ENCODE measurements around the gene CLTCL1.
"Not testable (repeated sequence)": the region's sequence is repeated elsewhere in the genome, so short reads cannot be mapped to it uniquely, and the experiment has no call there.

Gene CLTCL1

DNA sequence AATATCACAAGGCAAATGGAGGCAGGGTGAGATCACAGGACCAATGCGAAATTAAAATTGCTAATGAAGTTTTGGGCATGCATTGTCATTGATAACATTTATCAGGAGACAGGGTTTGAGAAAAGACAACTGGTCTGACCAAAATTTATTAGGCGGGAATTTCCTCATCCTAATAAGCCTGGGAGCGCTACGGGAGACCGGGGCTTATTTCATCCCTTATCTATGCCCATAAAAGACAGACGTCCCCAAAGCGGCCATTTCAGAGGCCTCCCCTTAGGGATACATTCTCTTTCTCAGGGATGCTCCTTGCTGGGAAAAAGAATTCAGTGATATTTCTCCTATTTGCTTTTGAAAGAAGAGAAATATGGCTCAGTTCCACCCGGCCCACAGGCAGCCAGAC, 28.6 kb upstream of the CLTCL1 start:
- not testable (repeated sequence) for H3K9ac ChIP-seq (ENCODE audit: low read length); H3K36me3 ChIP-seq (ENCODE audit: control insufficient read depth, insufficient read depth, low read length); H3K4me1 ChIP-seq (ENCODE audit: control insufficient read depth, insufficient read depth, low read length); H3K9me3 ChIP-seq (ENCODE audit: control insufficient read depth, low read length); H3K4me3 ChIP-seq (ENCODE audit: low read length); H3K27me3 ChIP-seq (ENCODE audit: control insufficient read depth, insufficient read depth, low read length)

DNA sequence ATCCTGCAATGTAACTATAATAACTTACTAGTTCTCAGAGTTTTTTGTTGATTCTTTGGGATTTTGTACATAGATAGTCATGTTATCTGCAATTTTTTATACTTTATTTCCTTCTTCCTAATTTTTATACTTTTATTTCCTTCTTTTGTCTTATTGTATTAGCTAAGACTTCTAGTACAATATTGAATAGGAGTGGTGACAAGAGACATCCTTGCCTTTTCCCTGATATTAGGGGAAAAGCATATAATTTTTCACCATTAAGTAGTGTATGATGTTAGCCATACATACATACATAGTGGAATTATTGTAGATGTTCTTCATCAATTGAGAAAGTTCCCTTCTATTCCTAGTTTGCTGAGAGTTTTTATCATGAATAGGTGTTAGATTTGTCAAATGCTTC, 27.8 kb upstream of the CLTCL1 start:
- H3K27me3 ChIP-seq (ENCODE audit: control insufficient read depth, insufficient read depth, low read length) = no peaks in the 10 kb centered on the region
- no peak overlapping the region for H3K9ac ChIP-seq (ENCODE audit: low read length)
- H3K4me1 ChIP-seq (ENCODE audit: control insufficient read depth, insufficient read depth, low read length) = no peaks in the 10 kb centered on the region
- H3K4me3 ChIP-seq (ENCODE audit: low read length) = no peak overlapping the region
- peaks cover 8% of the 10 kb centered on the region for H3K9me3 ChIP-seq (ENCODE audit: control insufficient read depth, low read length)
- no peaks in the 10 kb centered on the region for H3K36me3 ChIP-seq (ENCODE audit: control insufficient read depth, insufficient read depth, low read length)

DNA sequence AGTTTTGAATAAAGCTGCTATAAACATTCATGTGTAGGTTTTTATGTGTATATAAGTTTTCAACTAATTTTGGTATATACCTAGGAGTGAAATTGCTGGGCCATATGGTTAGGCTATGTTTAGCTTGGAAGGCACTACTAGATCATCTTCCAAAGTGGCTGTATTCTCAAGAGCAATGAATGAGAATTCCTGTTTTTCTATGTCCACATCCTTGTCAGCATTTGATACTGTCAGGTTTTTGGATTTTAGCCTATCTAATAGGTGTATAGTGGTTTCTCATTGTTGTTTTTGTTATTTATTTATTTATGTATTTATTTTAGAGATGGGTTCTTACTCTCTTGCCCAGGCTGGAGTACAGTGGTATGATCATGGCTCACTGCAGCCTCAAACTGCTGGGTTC, 26.3 kb upstream of the CLTCL1 start:
- Histone ChIP-seq H3K9me3 (ENCODE audit: control insufficient read depth, low read length) (peaks cover 8% of the 10 kb centered on the region), H3K27me3 (ENCODE audit: control insufficient read depth, insufficient read depth, low read length) (no peaks in the 10 kb centered on the region), H3K9ac (ENCODE audit: low read length) (no peak overlapping the region), H3K4me3 (ENCODE audit: low read length) (no peak overlapping the region), H3K4me1 (ENCODE audit: control insufficient read depth, insufficient read depth, low read length) (no peaks in the 10 kb centered on the region), H3K36me3 (ENCODE audit: control insufficient read depth, insufficient read depth, low read length) (no peaks in the 10 kb centered on the region)

GRCh38 chr22:19307872-19308271, 16.4 kb upstream of the CLTCL1 start:
- H3K4me1 ChIP-seq (ENCODE audit: control insufficient read depth, insufficient read depth, low read length) = no peaks in the 10 kb centered on the region
- no peaks in the 10 kb centered on the region for H3K9me3 ChIP-seq (ENCODE audit: control insufficient read depth, low read length)
- H3K4me3 ChIP-seq (ENCODE audit: low read length) = no peak overlapping the region
- H3K9ac ChIP-seq (ENCODE audit: low read length) = no peak overlapping the region
- H3K36me3 ChIP-seq (ENCODE audit: control insufficient read depth, insufficient read depth, low read length) = no peaks in the 10 kb centered on the region
- H3K27me3 ChIP-seq (ENCODE audit: control insufficient read depth, insufficient read depth, low read length) = no peaks in the 10 kb centered on the region

GRCh38 chr22:19306535-19306934, 15.0 kb upstream of the CLTCL1 start:
- not testable (repeated sequence) for H3K9me3 ChIP-seq (ENCODE audit: control insufficient read depth, low read length); H3K27me3 ChIP-seq (ENCODE audit: control insufficient read depth, insufficient read depth, low read length); H3K9ac ChIP-seq (ENCODE audit: low read length); H3K4me3 ChIP-seq (ENCODE audit: low read length); H3K36me3 ChIP-seq (ENCODE audit: control insufficient read depth, insufficient read depth, low read length); H3K4me1 ChIP-seq (ENCODE audit: control insufficient read depth, insufficient read depth, low read length)

DNA sequence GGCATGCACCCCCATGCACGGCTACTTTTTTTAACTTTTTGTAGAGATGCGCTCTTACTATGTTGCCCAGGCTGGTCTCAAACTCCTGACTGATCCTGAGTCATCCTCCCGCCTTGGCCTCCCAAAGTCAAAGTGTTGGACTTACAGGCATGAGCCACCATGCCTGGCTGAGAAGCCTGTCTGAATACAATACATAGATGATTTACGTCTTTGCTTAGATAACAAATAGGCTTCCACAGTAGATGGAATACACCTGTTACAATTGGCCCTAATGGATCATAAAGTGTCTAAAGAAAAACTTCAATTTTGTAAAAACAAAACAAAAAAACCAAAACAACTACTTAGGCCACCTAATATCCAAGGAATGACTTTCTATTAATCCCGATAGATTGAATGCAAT, 13.0 kb upstream of the CLTCL1 start:
- Histone ChIP-seq H3K27me3 (ENCODE audit: control insufficient read depth, insufficient read depth, low read length) (no peaks in the 10 kb centered on the region), H3K4me1 (ENCODE audit: control insufficient read depth, insufficient read depth, low read length) (no peaks in the 10 kb centered on the region), H3K9me3 (ENCODE audit: control insufficient read depth, low read length) (no peaks in the 10 kb centered on the region), H3K9ac (ENCODE audit: low read length) (no peak overlapping the region), H3K36me3 (ENCODE audit: control insufficient read depth, insufficient read depth, low read length) (no peaks in the 10 kb centered on the region), H3K4me3 (ENCODE audit: low read length) (no peak overlapping the region)

GRCh38 chr22:19303785-19304184, 12.3 kb upstream of the CLTCL1 start:
- Histone ChIP-seq H3K4me1 (ENCODE audit: control insufficient read depth, insufficient read depth, low read length) (no peaks in the 10 kb centered on the region), H3K4me3 (ENCODE audit: low read length) (no peak overlapping the region), H3K9ac (ENCODE audit: low read length) (no peak overlapping the region), H3K36me3 (ENCODE audit: control insufficient read depth, insufficient read depth, low read length) (no peaks in the 10 kb centered on the region), H3K27me3 (ENCODE audit: control insufficient read depth, insufficient read depth, low read length) (no peaks in the 10 kb centered on the region), H3K9me3 (ENCODE audit: control insufficient read depth, low read length) (no peaks in the 10 kb centered on the region)

DNA sequence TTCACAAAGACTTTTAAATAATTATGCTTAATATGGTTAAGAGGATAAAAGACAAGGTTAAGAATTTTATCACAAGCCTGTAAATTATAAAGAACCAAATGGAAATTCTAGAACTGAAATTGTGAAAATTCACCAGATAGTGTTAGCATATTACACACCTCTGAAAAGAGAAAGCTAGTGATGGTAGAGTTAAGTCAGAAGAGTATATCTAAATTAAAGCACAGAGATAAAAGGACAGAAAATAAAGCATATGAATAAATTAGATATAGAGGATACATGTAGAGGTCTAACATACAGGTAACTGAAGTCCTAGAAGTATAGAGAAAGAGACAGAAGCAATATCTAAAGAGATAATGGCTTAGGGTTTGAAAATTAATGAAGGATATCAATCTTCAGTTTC, 4.2 kb upstream of the CLTCL1 start:
- Histone ChIP-seq H3K4me3 (ENCODE audit: low read length) (no peak overlapping the region), H3K36me3 (ENCODE audit: control insufficient read depth, insufficient read depth, low read length) (no peaks in the 10 kb centered on the region), H3K4me1 (ENCODE audit: control insufficient read depth, insufficient read depth, low read length) (peaks cover 12% of the 10 kb centered on the region), H3K9ac (ENCODE audit: low read length) (no peak overlapping the region), H3K9me3 (ENCODE audit: control insufficient read depth, low read length) (no peaks in the 10 kb centered on the region), H3K27me3 (ENCODE audit: control insufficient read depth, insufficient read depth, low read length) (peaks cover 7% of the 10 kb centered on the region)

GRCh38 chr22:19292458-19293230, 1.1 kb upstream of the CLTCL1 start:
- peaks cover 21% of the 10 kb centered on the region for H3K27me3 ChIP-seq (ENCODE audit: control insufficient read depth, insufficient read depth, low read length)
- peak overlapping the region; percentile 96 for H3K4me3 ChIP-seq (ENCODE audit: low read length)
- no peaks in the 10 kb centered on the region for H3K36me3 ChIP-seq (ENCODE audit: control insufficient read depth, insufficient read depth, low read length)
- peaks cover 18% of the 10 kb centered on the region for H3K4me1 ChIP-seq (ENCODE audit: control insufficient read depth, insufficient read depth, low read length)
- H3K9me3 ChIP-seq (ENCODE audit: control insufficient read depth, low read length) = no peaks in the 10 kb centered on the region
- H3K9ac ChIP-seq (ENCODE audit: low read length) = peak overlapping the region; percentile 73

- Histone ChIP-seq H3K4me1 (ENCODE audit: control insufficient read depth, insufficient read depth, low read length) (peaks cover 18% of the 10 kb centered on the region), H3K4me3 (ENCODE audit: low read length) (no peak overlapping the region), H3K9me3 (ENCODE audit: control insufficient read depth, low read length) (no peaks in the 10 kb centered on the region), H3K27me3 (ENCODE audit: control insufficient read depth, insufficient read depth, low read length) (peaks cover 25% of the 10 kb centered on the region), H3K9ac (ENCODE audit: low read length) (peak overlapping the region; percentile 56), H3K36me3 (ENCODE audit: control insufficient read depth, insufficient read depth, low read length) (no peaks in the 10 kb centered on the region)
Observed at GRCh38 chr22:19291218-19291579, 320 bp downstream of the CLTCL1 start.

DNA sequence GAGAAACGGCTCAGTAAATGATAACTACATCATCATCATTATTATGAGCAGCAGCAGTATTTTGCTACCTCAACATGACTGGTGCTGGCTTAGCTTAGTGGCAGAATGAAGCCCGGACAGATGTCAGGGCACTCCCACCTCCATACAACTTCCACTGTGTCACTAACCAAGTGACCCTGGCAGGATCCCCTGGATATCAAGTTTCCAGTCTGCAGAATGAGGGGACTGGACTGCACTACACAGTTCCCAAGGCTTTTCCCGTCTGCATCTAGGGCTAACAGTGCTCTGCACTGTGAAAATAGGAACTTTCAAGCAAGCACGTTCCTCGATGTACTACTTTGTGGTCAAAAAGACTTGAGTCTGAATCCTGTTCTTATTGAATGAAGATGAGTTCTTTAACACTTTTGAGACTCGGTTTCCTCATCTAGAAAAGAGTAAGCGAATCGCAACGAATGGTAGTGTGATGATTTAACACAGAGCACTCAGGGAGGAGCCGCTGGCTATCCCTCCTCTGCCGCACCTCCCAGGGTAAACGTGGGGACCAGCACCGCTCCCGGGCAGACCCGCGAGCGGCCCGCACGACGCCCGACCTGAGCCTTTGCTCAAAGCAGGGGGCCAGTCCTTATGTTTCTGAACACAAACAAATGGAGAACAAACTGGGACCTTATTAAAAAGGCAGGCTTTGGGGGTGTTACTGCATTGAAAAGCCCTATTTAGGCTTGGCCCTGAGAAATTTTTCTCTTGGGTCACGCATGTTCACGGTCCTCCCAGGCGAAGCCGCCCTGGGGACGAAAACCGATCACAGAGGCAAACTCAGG, 910 bp downstream of the CLTCL1 start:
- Histone ChIP-seq H3K4me1 (ENCODE audit: control insufficient read depth, insufficient read depth, low read length) (peaks cover 18% of the 10 kb centered on the region), H3K36me3 (ENCODE audit: control insufficient read depth, insufficient read depth, low read length) (no peaks in the 10 kb centered on the region)

GRCh38 chr22:19289475-19290161, 1.9 kb downstream of the CLTCL1 start:
- Histone ChIP-seq H3K36me3 (ENCODE audit: control insufficient read depth, insufficient read depth, low read length) (no peaks in the 10 kb centered on the region), H3K4me3 (ENCODE audit: low read length) (no peak overlapping the region), H3K4me1 (ENCODE audit: control insufficient read depth, insufficient read depth, low read length) (peaks cover 18% of the 10 kb centered on the region), H3K9me3 (ENCODE audit: control insufficient read depth, low read length) (no peaks in the 10 kb centered on the region), H3K27me3 (ENCODE audit: control insufficient read depth, insufficient read depth, low read length) (peaks cover 25% of the 10 kb centered on the region), H3K9ac (ENCODE audit: low read length) (no peak overlapping the region)

More for the DNA sequence above, 910 bp downstream of the CLTCL1 start:
- H3K9me3 ChIP-seq (ENCODE audit: control insufficient read depth, low read length) = no peaks in the 10 kb centered on the region
- H3K9ac ChIP-seq (ENCODE audit: low read length) = peak overlapping the region; percentile 56
- peaks cover 25% of the 10 kb centered on the region for H3K27me3 ChIP-seq (ENCODE audit: control insufficient read depth, insufficient read depth, low read length)
- no peak overlapping the region for H3K4me3 ChIP-seq (ENCODE audit: low read length)
